ENCODE data around the gene FAM156B.
"Not testable (repeated sequence)": the region's sequence is repeated elsewhere in the genome, so short reads cannot be mapped to it uniquely, and the experiment has no call there.

GRCh38 chrX:52876386-52876785 is 20.7 kb upstream of the FAM156B start:
- TF ChIP-seq, protein P1, sequence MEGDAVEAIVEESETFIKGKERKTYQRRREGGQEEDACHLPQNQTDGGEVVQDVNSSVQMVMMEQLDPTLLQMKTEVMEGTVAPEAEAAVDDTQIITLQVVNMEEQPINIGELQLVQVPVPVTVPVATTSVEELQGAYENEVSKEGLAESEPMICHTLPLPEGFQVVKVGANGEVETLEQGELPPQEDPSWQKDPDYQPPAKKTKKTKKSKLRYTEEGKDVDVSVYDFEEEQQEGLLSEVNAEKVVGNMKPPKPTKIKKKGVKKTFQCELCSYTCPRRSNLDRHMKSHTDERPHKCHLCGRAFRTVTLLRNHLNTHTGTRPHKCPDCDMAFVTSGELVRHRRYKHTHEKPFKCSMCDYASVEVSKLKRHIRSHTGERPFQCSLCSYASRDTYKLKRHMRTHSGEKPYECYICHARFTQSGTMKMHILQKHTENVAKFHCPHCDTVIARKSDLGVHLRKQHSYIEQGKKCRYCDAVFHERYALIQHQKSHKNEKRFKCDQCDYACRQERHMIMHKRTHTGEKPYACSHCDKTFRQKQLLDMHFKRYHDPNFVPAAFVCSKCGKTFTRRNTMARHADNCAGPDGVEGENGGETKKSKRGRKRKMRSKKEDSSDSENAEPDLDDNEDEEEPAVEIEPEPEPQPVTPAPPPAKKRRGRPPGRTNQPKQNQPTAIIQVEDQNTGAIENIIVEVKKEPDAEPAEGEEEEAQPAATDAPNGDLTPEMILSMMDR (IDR thresholded peaks at IDR 0.05; ENCODE audit: low read depth, low read length, missing input control): not testable (repeated sequence)
- not testable (repeated sequence) for TF ChIP-seq RAD21 (IDR thresholded peaks at IDR 0.05)

All from liver (tissue), 3 donors.